GM18909 (cell line): Measurements from ENCODE around the gene FREM1.
A peak's percentile ranks its signal among the peaks of the same experiment; 100 is the strongest.

Experiments
- ATAC-seq: cut with Tn5 transposase; IDR thresholded peaks from one replicate; pipeline ENCODE4 v1.9.1; 2021; ENCODE audit warnings: mild to moderate bottlenecking; ENCODE audit not compliant: unreplicated experiment, poor library complexity

Gene FREM1

DNA sequence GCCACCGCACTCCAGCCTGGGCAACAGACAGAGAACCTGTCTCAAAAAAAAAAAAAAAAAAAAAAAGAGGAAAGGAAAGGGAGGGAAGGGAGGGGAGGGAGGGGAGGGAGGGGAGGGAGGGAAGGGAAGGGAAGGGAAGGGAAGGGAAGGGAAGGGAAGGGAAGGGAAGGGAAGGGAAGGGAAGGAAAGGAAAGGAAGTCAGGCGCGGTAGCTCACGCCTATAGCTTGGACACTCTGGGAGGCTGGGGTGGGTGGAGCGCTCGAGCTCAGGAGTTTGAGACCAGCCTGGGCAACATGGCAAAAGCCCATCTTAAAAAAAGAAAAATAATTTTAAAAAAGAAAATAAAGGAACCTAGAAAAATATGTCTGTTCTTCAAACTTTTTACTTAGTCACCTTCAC is 131.7 kb downstream of the FREM1 start:
- ATAC-seq = no peak

DNA sequence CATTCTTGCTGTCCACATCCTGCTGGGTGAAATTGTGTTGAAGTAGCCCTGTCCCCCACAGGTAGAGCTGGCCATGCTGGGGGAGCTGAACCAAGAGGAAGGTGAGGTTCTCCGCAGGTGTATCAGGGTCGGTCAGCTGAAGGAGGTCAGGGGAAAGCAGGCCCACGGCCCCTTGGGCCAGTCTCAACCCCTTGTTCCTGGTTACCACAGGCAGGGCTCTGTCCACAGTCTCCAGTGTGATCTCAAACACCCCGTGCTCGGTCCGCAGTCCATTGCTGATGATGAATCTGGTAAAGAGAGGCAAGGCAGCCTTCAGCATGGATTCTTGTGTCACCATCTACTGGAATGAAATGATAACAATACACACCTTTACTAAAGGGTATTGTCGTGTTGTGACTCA is 134.3 kb downstream of the FREM1 start:
- no peak for ATAC-seq

DNA sequence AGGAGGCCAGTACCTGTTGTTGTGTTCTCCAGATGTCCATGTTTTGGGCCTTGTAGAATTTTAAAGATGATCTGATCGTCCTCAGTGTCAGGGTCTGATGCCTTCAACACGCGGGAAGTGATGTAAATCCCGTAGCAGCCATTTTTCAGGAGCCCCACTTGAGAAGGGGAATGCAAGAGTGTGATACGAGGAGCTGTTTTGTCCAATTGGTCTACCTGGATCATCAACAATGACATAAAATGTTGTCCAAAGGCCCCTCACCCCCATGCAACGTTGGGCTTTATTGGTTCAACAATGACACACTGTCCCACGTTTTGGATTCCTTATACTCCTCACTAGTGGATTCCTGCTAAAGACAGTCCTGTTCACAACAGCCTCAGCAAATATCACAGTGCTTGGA is 139.6 kb downstream of the FREM1 start:
- no peak for ATAC-seq

GRCh38 chr9:14769230-14769571 is 141.0 kb downstream of the FREM1 start:
- peak; percentile 48 for ATAC-seq

DNA sequence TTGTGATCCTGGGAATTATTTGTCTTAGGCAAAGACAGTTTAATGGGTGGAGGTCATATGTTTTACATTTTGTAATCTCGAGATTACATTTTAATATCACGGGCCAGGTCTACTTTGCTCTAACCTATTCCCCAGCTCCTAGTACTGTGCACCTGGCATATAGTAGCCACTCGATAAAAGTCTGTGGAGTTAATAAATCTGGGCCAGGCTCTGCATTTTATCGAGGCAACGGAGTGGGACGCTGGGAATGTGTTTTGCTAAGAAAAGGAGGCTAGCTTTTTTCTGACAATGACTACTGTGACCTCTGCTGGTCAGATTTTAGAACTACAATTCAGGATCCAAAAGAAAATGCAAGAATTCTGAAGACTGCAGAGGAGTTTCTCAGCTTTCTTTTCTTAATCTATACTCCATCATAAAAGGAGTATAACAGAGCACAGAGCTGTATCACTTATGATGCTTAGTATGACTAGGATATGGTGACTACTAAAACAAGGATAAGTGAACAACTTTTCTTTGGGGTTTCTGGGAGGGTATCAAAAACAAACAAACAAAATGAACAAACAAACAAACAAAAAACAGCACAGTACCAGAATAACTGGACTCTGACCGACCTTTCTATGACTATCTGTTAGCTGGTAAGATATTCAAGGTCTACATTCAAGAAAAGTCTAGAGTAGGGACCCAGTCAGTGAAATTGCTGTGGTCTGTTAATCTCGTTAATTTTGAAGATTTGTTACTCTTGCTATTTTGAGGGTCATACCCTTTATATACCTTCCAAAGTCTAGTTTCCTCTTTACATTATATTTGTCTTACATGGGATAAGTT is 141.6 kb downstream of the FREM1 start:
- ATAC-seq = peak; percentile 18

DNA sequence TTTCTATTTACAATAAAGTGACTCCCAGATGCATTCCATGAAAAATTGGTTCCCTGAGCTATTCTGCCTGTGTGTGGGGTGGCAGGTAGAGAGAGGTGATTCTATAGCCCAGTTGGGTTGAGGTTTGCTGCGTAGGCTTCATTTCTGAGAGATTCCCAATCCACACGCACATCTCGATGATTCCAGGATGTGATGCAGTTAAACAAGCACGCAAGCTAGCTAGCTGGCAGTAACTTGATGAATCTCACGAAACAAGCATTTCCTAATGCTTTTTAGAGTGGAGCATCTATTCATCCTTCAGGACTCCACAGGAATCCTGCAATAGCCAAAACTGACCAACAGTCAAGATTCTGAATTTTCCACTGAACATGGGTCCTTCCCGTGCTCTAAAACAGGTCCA is 143.9 kb downstream of the FREM1 start:
- no peak for ATAC-seq

DNA sequence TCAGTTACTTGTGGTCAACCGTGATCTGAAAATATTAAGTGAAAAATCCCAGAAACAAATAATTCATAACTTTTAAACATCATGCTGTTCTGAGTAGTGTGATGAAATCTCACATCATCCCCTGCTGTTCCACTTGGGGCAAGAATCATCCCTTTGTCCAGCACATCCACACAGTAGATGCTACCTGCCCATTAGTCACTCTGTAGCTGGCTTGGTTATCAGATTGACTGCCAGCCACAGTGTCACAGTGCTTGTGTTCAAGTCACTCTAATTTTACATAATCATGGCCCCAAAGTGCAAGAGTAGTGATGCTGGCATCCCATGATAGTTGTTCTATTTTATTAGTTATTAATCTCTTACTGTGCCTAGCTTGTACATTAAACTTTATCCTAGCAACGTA is 148.6 kb downstream of the FREM1 start:
- ATAC-seq = no peak

- ATAC-seq = no peak
These were observed 150.2 kb downstream of the FREM1 start for GRCh38 chr9:14760060-14760459.

- no peak for ATAC-seq
These were observed 153.9 kb downstream of the FREM1 start for GRCh38 chr9:14756291-14756690.

DNA sequence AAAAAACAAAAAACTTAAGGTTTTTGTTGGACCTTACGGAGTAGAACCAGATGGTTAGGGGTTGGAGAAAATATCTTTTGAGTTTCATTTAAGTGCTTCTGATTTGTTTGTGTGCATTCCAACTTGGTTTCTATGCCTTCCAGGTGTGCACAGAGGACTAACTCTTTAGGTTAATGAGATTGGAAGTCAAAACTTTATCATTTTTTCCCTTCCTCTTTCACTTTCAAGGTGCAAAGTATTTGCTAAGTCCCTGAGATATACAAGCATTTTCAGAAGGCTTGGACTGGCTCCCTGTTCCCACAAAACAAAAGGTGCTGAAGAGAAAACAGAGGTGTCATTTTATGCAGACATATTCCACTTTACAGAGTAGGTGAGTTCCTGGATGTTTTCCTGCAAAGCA is 157.4 kb downstream of the FREM1 start:
- ATAC-seq = no peak

DNA sequence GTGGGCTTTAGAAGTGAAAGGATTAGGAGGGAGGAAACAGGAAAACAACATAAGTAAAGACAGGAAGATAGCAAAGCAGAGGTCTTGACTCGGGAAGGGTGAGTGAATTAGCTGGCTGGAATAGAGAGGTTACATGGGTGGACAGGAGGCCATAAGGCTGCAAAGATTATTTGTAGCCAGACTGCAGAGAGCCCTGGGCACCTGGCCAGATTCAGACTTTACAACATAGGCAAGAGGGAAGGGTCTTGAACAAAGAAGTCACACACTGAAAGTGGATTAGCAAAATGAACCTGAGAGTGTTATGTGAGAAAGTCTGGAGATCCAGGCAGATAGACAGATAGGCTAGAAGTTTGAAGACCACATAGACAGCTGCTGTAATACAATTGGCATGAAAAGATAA is 158.0 kb downstream of the FREM1 start:
- ATAC-seq = no peak

DNA sequence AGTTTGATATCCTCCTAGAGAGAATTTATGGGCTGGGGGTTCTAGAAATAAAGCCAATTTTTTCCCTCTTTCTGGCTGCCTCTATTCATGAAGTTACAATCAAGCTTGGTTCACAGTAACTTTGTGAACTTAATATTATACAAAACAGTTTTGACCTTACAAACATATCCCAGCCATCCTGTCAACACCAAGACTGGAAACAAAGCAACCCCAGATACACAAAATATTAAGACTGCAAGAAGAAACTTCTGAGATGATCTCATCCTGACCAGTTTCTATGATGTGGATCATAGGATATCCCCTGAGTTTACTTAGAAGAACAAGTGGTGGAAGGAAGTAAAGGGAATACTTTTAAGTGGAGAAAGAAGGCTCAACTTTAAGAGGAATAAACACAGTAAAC is 159.4 kb downstream of the FREM1 start:
- ATAC-seq = no peak

- no peak for ATAC-seq
These were observed 160.5 kb downstream of the FREM1 start for GRCh38 chr9:14749741-14750211.

GRCh38 chr9:14748373-14748772 is 161.9 kb downstream of the FREM1 start:
- ATAC-seq = no peak

- ATAC-seq = no peak
These were observed 163.1 kb downstream of the FREM1 start for GRCh38 chr9:14747111-14747510.

- ATAC-seq = no peak
These were observed 163.6 kb downstream of the FREM1 start for GRCh38 chr9:14746626-14747025.

- ATAC-seq = no peak
These were observed 165.5 kb downstream of the FREM1 start for GRCh38 chr9:14744768-14745167.

GRCh38 chr9:14741369-14741768 is 168.9 kb downstream of the FREM1 start:
- ATAC-seq = peak; percentile 95

- ATAC-seq = no peak
These were observed 177.1 kb downstream of the FREM1 start for GRCh38 chr9:14733133-14733532.

DNA sequence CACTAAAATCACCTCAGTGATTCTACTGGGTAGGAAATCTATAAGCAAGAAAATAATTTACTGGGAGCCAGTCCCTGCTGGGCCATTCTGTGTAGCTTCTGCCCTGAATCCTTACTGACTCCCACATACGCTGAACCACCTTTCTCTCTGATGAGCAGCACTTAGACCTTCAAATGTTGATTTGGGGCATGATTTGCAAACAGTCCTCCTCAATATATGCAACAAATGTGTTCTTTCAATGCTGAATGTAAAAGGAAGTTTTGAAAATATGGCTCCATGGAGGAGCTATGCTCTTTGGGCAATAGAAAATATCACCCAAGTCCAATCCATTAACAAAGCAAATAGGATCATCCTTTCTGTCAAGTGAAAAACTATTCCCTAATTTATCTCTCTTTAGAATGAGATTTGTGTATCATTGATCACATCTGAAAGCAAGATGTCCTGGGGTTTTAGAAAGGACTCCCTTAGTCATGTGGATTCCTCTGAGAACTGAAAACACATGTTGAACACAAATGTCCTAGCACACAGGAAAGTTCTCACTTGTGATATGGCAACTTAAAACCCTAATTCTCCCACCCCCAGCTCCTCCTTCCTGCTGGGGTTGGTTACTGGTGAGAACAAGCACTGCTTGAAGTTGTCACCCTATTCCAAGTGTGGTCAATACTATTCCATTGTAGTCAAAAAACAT is 178.8 kb downstream of the FREM1 start:
- no peak for ATAC-seq

GRCh38 chr9:14730461-14730898 is 179.7 kb downstream of the FREM1 start:
- no peak for ATAC-seq

DNA sequence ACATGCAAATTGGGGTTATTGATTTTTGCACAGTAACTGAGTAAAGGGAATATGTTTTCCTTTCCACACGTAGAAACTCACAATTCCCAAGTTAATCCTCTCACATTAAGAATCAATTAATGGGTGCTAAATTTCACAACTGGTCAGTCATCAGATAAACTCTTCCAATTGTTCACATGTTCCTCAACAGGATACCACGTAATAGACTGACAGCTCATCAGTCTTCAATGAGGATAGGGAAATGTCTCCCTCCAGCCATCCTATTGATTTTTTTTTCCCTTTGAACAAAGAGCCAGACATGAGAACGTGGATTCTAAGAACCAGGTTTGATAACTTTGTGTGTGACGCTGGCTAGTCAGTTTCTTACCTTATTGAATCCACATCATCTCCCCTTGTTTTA is 186.9 kb downstream of the FREM1 start:
- ATAC-seq = no peak
